ENCODE results near the gene KPNA3. TPM values are rescaled to one million over a fixed set of nuclear protein-coding genes. Genes with fewer than 3 reads are reported as not detected.
"Not testable (repeated sequence)": the region's sequence is repeated elsewhere in the genome, so short reads cannot be mapped to it uniquely, and the experiment has no call there.

KPNA3 gene
- total and polyA plus RNA-seq, 9 donors, result 9.1 to 30.9 (median 19.6) TPM

DNA sequence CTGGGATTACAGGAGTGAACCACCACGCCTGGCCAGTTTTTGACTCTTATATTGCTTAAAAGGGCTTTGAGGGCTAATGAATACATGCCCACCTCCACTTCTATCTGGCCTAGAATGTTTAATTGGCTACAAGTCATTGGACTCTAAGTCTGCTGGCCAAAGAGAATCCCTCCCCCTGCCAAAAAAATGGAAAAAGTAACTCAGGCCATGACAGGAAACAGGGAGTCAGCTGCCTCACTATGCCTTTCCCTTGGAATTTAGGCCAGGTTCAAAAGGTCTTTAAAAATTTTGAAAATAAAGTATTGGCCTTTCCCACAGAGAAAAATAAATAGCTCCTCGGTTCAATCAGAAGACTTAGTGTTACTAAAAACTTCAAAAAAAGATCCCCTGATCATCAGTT, 34.9 kb upstream of the KPNA3 start:
- Histone ChIP-seq H3K27ac (no peak overlapping the region), H3K36me3 (no peaks in the 10 kb centered on the region), H3K4me3 (no peak overlapping the region), H3K27me3 (no peaks in the 10 kb centered on the region), H3K4me1 (ENCODE audit: insufficient read depth) (peaks cover 1% of the 10 kb centered on the region), H3K9me3 (peaks cover 0 to 6% of the 10 kb centered on the region in 2 donors)
- WGBS, 3 donors, result 49 to 51% (median 50%) methylated on average over 2 of the region's 2 CpGs
- no peak for TF ChIP-seq POLR2A (IDR thresholded peaks at IDR 0.05)
- TF ChIP-seq, protein P1, sequence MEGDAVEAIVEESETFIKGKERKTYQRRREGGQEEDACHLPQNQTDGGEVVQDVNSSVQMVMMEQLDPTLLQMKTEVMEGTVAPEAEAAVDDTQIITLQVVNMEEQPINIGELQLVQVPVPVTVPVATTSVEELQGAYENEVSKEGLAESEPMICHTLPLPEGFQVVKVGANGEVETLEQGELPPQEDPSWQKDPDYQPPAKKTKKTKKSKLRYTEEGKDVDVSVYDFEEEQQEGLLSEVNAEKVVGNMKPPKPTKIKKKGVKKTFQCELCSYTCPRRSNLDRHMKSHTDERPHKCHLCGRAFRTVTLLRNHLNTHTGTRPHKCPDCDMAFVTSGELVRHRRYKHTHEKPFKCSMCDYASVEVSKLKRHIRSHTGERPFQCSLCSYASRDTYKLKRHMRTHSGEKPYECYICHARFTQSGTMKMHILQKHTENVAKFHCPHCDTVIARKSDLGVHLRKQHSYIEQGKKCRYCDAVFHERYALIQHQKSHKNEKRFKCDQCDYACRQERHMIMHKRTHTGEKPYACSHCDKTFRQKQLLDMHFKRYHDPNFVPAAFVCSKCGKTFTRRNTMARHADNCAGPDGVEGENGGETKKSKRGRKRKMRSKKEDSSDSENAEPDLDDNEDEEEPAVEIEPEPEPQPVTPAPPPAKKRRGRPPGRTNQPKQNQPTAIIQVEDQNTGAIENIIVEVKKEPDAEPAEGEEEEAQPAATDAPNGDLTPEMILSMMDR (IDR thresholded peaks at IDR 0.05), result no peak
- TF ChIP-seq EP300 (IDR thresholded peaks at IDR 0.05), result no peak
- intact Hi-C loops (cut with DNase I), result no loop called here
- no peak for DNase-seq

GRCh38 chr13:49821216-49822009, 28.9 kb upstream of the KPNA3 start:
- H3K4me3 ChIP-seq, result no peak overlapping the region
- H3K36me3 ChIP-seq, result no peaks in the 10 kb centered on the region
- no peaks in the 10 kb centered on the region for H3K9me3 ChIP-seq
- no peaks in the 10 kb centered on the region for H3K27me3 ChIP-seq
- WGBS, 3 donors, result 61 to 74% (median 61%) methylated on average over 5 of the region's 5 CpGs
- intact Hi-C loops (cut with DNase I), result no loop called here
- no peak for TF ChIP-seq POLR2A (IDR thresholded peaks at IDR 0.05)
- TF ChIP-seq, protein P1 (IDR thresholded peaks at IDR 0.05), result no peak
- no peak overlapping the region for H3K27ac ChIP-seq
- no peak for DNase-seq
- H3K4me1 ChIP-seq (ENCODE audit: insufficient read depth), result no peaks in the 10 kb centered on the region

DNA sequence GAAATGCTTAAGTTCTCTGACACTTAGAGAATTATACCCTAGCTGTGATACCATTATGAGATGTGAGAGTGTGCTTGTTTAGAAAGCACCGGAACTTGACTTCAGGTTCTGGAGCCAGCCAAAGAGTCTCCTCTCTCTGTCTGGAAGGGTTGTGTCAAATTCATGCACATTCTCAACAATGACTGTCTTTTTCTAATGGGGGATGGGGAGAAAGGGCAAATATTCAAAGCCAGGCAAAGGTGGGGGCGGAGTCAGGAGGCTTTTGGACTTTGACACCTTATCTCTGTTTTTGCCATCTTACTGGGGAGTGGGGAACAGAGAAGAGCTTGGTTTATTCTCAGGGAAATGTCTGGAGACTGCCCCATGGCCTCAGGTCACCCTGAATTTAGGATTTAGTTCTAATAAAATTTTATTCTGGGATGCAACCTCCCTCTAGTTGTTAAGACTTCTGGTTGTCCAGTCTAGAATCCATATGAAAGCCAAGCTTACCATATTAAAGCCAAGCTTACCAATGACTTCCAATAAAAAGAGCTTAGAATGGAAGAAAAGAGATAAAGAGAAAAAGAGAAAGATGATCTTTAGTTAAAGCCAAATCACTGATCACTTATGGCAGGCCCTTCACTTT, 28.2 kb upstream of the KPNA3 start:
- intact Hi-C loops (cut with DNase I), result no loop called here
- 85 to 97% (median 92%) methylated on average over 2 of the region's 2 CpGs for WGBS, 3 donors

GRCh38 chr13:49816047-49816446, 23.6 kb upstream of the KPNA3 start:
- H3K4me3 ChIP-seq; H3K27me3 ChIP-seq; H3K36me3 ChIP-seq; H3K27ac ChIP-seq; H3K4me1 ChIP-seq (ENCODE audit: insufficient read depth); intact Hi-C loops (cut with DNase I); H3K9me3 ChIP-seq; DNase-seq: not testable (repeated sequence)
- WGBS, 3 donors, result 92 to 100% (median 92%) methylated on average over 4 of the region's 4 CpGs

More for the DNA sequence above, 28.2 kb upstream of the KPNA3 start:
- TF ChIP-seq, protein P1 (IDR thresholded peaks at IDR 0.05), result no peak
- TF ChIP-seq POLR2A (IDR thresholded peaks at IDR 0.05) (no peak), EP300 (IDR thresholded peaks at IDR 0.05) (no peak)
- DNase-seq, result no peak
- H3K9me3 ChIP-seq, result no peaks in the 10 kb centered on the region
- no peaks in the 10 kb centered on the region for H3K4me1 ChIP-seq (ENCODE audit: insufficient read depth)
- no peak overlapping the region for H3K4me3 ChIP-seq
- H3K36me3 ChIP-seq, result no peaks in the 10 kb centered on the region
- H3K27me3 ChIP-seq, result no peaks in the 10 kb centered on the region
- no peak overlapping the region for H3K27ac ChIP-seq

Data from ovary (tissue), 9 donors.